A549 (cell line): ENCODE measurements around the gene RNF227. TPM values are rescaled to one million over a fixed set of nuclear protein-coding genes. Genes with fewer than 3 reads are reported as not detected.

Experiments
- ATAC-seq, 2 experiments: fragments of 200-7000 bp in 1 of 2; fragments of >200 bp in 1 of 2; cut with Nextera tagmentation in 1 of 2; cut with Tn5 transposase in 1 of 2; 3 replicates each; pipeline versions ENCODE4 v1.8.0 to v1.9.1; 2018 to 2020; ENCODE audit warnings: mild to moderate bottlenecking in 1 of 2, moderate library complexity in 1 of 2
- CTCF ChIA-PET: fragments of 300-600 bp; sonication (Branson Sonifier 250); formaldehyde crosslinking; extraction: SDS; loops from one replicate; lab custom pipeline; 2021; ENCODE audit warnings: antibody characterized with exemption, inconsistent platforms; lab: Yijun Ruan, JAX
- POLR2A ChIA-PET: fragments of 350-600 bp; formaldehyde crosslinking; extraction: SDS; loops from one replicate; lab custom pipeline; 2021; ENCODE audit warnings: antibody characterized with exemption, inconsistent platforms; lab: Yijun Ruan, JAX
- DNase-seq, 2 experiments: peaks; one replicate each; pipeline versions ENCODE4 v3.0.0 to v3.0.0-alpha.2; 2011 to 2016; ENCODE audit warnings: low read depth in 1 of 2, low spot score in 1 of 2
- FAIRE-seq: peaks from 2 replicates; lab custom pipeline; 2011; peaks lifted over from hg19 to GRCh38; lab: Jason Lieb, UNC
- H3K27ac ChIP-seq, 2 experiments: fragments of >200 bp; sonication (Bioruptor Twin); formaldehyde crosslinking; 3 replicates each; pipeline ENCODE4 v1.5.1; 2016 to 2017
- H3K4me1 ChIP-seq: fragments of >200 bp; sonication (Bioruptor Twin); formaldehyde crosslinking; 3 replicates; pipeline ENCODE4 v1.6.1; 2016
- H3K4me2 ChIP-seq: fragments of >200 bp; sonication (Bioruptor Twin); formaldehyde crosslinking; 3 replicates; pipeline ENCODE4 v1.6.1; 2016
- H3K4me3 ChIP-seq: fragments of >200 bp; sonication (Bioruptor Twin); formaldehyde crosslinking; 3 replicates; pipeline ENCODE4 v1.5.1; 2016
- H3K9me3 ChIP-seq: fragments of >200 bp; sonication (Bioruptor Twin); formaldehyde crosslinking; 3 replicates; pipeline ENCODE4 v1.6.1; 2016
- BHLHE40 ChIP-seq: IDR thresholded peaks from 2 replicates; pipeline ENCODE4 v1.6.1; 2012; ENCODE audit warnings: low read depth, low read length, inconsistent platforms
- CBX8 ChIP-seq: fragments of 200-600 bp; sonication (generic); IDR thresholded peaks from 2 replicates; pipeline ENCODE4 v1.6.1; 2016
- FOSL2 ChIP-seq, 2 experiments: fragments of 450-650 bp in 1 of 2; fragments of >200 bp in 1 of 2; sonication (Bioruptor Twin) in 1 of 2; formaldehyde crosslinking; IDR thresholded peaks; 2 replicates each; pipeline versions ENCODE4 v1.5.0 to v1.6.1; 2016 to 2020; ENCODE audit warnings: mild to moderate bottlenecking in 1 of 2, moderate library complexity in 1 of 2
- HOXA7 ChIP-seq: fragments of 250-450 bp; sonication (Bioruptor Pico); IDR thresholded peaks from 2 replicates; pipeline ENCODE4 v1.5.0; 2020; ENCODE audit warnings: mild to moderate bottlenecking, moderate library complexity
- KDM5A ChIP-seq: fragments of 200-600 bp; sonication (generic); IDR thresholded peaks from 2 replicates; pipeline ENCODE4 v1.6.1; 2016; ENCODE audit warnings: antibody characterized with exemption, mild to moderate bottlenecking
- MYC ChIP-seq: IDR thresholded peaks from 2 replicates; pipeline ENCODE4 v1.6.1; 2012; ENCODE audit warnings: mild to moderate bottlenecking, inconsistent platforms, low read length, improper control_type of control experiment, borderline replicate concordance
- POLR2AphosphoS2 ChIP-seq: conservative IDR thresholded peaks from 2 replicates; pipeline ENCODE4 v1.6.1; 2012; ENCODE audit warnings: low read length, improper control_type of control experiment, inconsistent platforms
- RAD21 ChIP-seq, 2 experiments: fragments of >200 bp in 1 of 2; sonication (Bioruptor Twin) in 1 of 2; formaldehyde crosslinking in 1 of 2; IDR thresholded peaks in 1 of 2; conservative IDR thresholded peaks in 1 of 2; 2 replicates in 1 of 2; 3 replicates in 1 of 2; pipeline ENCODE4 v1.6.1; 2012 to 2018; ENCODE audit warnings: inconsistent platforms in 1 of 2
- RCOR1 ChIP-seq: fragments of 150-350 bp; IDR thresholded peaks from 2 replicates; pipeline ENCODE4 v1.6.1; 2014; ENCODE audit warnings: antibody characterized with exemption, low read length, low read depth
- SMC3 ChIP-seq: fragments of >200 bp; sonication (Bioruptor Twin); formaldehyde crosslinking; IDR thresholded peaks from 3 replicates; pipeline ENCODE4 v1.6.1; 2018; ENCODE audit warnings: inconsistent platforms
- SREBF2 ChIP-seq: fragments of 450-650 bp; IDR thresholded peaks from 2 replicates; pipeline ENCODE4 v1.6.1; 2014; ENCODE audit warnings: mild to moderate bottlenecking, moderate library complexity
- TFCP2L1 ChIP-seq: fragments of 250-450 bp; sonication (Bioruptor Pico); IDR thresholded peaks from 2 replicates; pipeline ENCODE4 v1.5.0; 2021; ENCODE audit warnings: mild to moderate bottlenecking
- ZFP36 ChIP-seq: fragments of 450-650 bp; IDR thresholded peaks from 2 replicates; pipeline ENCODE4 v1.6.1; 2014; ENCODE audit warnings: borderline replicate concordance; ENCODE audit not compliant: partially characterized antibody
- WGBS: methylation state at CpG from one replicate; pipeline ENCODE4 v1.1.6; 2017; ENCODE audit errors: missing lambda C conversion rate; 5-methylcytosine and 5-hydroxymethylcytosine counted together
- polyA plus RNA-seq, 4 experiments: library from polyadenylated mRNA; depleted of rRNA in 3 of 4; stranded (reverse); fragments of >200 nt; fragmentation: RNase III in 1 of 4; extraction: RNeasy Plus Mini Kit Qiagen cat#74134 plus additional on column Dnase treatment in 1 of 4; gene quantifications; 2 replicates in 3 of 4; 3 replicates in 1 of 4; pipeline ENCODE4 v1.2.3, GENCODE V29; 2011 to 2017
- TF ChIP-seq, protein P1 (sequence below): fragments of 450-650 bp; IDR thresholded peaks from 2 replicates; pipeline ENCODE4 v1.6.1; 2014; ENCODE audit warnings: antibody characterized with exemption
- TF ChIP-seq, protein P2 (sequence below): fragments of >200 bp; sonication (Bioruptor Twin); formaldehyde crosslinking; IDR thresholded peaks from 3 replicates; pipeline ENCODE4 v1.5.1; 2016
- TF ChIP-seq, protein P3 (sequence below): fragments of 150-350 bp; IDR thresholded peaks from 2 replicates; pipeline ENCODE4 v1.6.1; 2014; ENCODE audit warnings: low read depth, mild to moderate bottlenecking, low read length
- TF ChIP-seq, protein P4 (sequence below): fragments of >200 bp; sonication (Bioruptor Twin); formaldehyde crosslinking; IDR thresholded peaks from 2 replicates; pipeline ENCODE4 v1.6.1; 2016
- TF ChIP-seq, protein P5 (sequence below): fragments of 200-600 bp; sonication (generic); IDR thresholded peaks from 2 replicates; pipeline ENCODE4 v1.6.1; 2016; ENCODE audit warnings: antibody characterized with exemption, mild to moderate bottlenecking, moderate library complexity

Gene RNF227
- polyA plus RNA-seq, 2 of the 4 experiments (the other 2 are of a cell fraction), result 2.1 to 4.1 TPM

DNA sequence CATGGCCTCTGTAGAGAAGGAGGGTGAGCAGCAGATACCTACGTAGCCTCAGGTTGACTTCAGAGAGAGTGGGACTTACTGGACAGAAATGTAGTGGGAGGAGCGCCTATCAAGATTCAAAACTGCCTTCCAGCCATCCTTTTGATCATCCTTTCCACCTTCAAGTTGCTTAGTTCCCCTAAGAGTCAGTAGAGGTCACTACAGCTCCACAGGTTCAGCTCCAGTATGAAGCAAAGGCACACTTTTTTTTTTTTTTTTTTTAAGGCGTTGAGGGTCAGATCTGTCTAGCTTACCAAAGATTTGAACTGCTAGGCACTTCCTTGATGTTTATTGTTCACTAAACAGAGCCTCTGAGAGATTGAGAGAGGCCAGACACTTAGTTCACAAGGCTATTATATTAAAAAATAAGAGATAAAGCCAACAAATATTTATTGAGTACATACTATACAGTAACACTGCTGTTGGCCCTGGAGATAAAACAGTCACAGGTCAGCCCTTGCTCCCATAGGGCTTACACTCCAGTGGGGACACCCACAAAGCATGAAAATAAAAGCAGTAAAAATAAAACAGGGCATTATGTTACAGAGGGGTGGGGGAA is 3.1 kb downstream of the RNF227 start (continued):
- no peak for TF ChIP-seq ZFP36
- TF ChIP-seq RAD21 (conservative IDR thresholded peaks at IDR 0.05 in 1 of 2, IDR thresholded peaks at IDR 0.05 in 1 of 2), result peak; percentile 93 to 95
- TF ChIP-seq RCOR1, result no peak
- TF ChIP-seq, protein P1, sequence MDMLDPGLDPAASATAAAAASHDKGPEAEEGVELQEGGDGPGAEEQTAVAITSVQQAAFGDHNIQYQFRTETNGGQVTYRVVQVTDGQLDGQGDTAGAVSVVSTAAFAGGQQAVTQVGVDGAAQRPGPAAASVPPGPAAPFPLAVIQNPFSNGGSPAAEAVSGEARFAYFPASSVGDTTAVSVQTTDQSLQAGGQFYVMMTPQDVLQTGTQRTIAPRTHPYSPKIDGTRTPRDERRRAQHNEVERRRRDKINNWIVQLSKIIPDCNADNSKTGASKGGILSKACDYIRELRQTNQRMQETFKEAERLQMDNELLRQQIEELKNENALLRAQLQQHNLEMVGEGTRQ, result no peak
- TF ChIP-seq CBX8, result no peak
- no peak for TF ChIP-seq MYC
- no peak for TF ChIP-seq KDM5A
- TF ChIP-seq, protein P2, sequence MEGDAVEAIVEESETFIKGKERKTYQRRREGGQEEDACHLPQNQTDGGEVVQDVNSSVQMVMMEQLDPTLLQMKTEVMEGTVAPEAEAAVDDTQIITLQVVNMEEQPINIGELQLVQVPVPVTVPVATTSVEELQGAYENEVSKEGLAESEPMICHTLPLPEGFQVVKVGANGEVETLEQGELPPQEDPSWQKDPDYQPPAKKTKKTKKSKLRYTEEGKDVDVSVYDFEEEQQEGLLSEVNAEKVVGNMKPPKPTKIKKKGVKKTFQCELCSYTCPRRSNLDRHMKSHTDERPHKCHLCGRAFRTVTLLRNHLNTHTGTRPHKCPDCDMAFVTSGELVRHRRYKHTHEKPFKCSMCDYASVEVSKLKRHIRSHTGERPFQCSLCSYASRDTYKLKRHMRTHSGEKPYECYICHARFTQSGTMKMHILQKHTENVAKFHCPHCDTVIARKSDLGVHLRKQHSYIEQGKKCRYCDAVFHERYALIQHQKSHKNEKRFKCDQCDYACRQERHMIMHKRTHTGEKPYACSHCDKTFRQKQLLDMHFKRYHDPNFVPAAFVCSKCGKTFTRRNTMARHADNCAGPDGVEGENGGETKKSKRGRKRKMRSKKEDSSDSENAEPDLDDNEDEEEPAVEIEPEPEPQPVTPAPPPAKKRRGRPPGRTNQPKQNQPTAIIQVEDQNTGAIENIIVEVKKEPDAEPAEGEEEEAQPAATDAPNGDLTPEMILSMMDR, result peak; percentile 95

DNA sequence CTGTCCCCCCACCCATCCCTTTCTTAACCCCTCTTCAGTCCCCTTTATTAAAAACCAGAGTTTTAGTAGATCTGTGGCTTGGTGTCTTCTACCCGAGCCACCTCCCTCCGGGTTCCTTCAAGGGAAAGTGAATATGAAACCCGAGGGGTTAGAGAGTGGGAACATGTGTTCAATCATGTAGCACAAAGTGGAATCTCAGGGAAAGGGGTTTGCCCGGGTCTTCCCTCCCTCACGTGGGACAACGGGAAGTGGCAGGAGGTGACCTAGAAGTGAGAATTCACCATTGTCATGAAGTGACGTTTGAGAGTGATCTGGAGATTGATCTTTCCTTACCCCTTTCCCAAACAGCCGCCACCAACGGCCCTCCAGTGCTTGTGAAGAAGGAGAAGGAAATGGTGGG is 5.0 kb downstream of the RNF227 start:
- CTCF ChIA-PET, result interaction anchor here (1.3 to 14.8 kb wide), 11 partner anchors 12 to 167 kb away, joined by 4 to 372 read pairs (median 77); partner anchors contain the start of genes CHD3, CNTROB, KCNAB3 and TRAPPC1
- H3K4me2 ChIP-seq, result no peak overlapping the region
- H3K27ac ChIP-seq, result no peak overlapping the region
- 84% methylated on average over 9 of the region's 9 CpGs for WGBS
- TF ChIP-seq HOXA7 (CRISPR knock-in tag), result no peak
- TF ChIP-seq CBX8, result no peak
- no peak for TF ChIP-seq SMC3
- TF ChIP-seq POLR2AphosphoS2, result no peak
- TF ChIP-seq FOSL2 (IDR thresholded peaks at IDR 0.05), result no peak
- no peak for TF ChIP-seq FOSL2 (CRISPR knock-in tag; IDR thresholded peaks at IDR 0.05)
- TF ChIP-seq SREBF2, result no peak
- TF ChIP-seq BHLHE40, result no peak
- TF ChIP-seq, protein P3, sequence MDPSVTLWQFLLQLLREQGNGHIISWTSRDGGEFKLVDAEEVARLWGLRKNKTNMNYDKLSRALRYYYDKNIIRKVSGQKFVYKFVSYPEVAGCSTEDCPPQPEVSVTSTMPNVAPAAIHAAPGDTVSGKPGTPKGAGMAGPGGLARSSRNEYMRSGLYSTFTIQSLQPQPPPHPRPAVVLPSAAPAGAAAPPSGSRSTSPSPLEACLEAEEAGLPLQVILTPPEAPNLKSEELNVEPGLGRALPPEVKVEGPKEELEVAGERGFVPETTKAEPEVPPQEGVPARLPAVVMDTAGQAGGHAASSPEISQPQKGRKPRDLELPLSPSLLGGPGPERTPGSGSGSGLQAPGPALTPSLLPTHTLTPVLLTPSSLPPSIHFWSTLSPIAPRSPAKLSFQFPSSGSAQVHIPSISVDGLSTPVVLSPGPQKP, result no peak
- TF ChIP-seq, protein P4, sequence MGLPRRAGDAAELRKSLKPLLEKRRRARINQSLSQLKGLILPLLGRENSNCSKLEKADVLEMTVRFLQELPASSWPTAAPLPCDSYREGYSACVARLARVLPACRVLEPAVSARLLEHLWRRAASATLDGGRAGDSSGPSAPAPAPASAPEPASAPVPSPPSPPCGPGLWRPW, result no peak
- TF ChIP-seq, protein P5, sequence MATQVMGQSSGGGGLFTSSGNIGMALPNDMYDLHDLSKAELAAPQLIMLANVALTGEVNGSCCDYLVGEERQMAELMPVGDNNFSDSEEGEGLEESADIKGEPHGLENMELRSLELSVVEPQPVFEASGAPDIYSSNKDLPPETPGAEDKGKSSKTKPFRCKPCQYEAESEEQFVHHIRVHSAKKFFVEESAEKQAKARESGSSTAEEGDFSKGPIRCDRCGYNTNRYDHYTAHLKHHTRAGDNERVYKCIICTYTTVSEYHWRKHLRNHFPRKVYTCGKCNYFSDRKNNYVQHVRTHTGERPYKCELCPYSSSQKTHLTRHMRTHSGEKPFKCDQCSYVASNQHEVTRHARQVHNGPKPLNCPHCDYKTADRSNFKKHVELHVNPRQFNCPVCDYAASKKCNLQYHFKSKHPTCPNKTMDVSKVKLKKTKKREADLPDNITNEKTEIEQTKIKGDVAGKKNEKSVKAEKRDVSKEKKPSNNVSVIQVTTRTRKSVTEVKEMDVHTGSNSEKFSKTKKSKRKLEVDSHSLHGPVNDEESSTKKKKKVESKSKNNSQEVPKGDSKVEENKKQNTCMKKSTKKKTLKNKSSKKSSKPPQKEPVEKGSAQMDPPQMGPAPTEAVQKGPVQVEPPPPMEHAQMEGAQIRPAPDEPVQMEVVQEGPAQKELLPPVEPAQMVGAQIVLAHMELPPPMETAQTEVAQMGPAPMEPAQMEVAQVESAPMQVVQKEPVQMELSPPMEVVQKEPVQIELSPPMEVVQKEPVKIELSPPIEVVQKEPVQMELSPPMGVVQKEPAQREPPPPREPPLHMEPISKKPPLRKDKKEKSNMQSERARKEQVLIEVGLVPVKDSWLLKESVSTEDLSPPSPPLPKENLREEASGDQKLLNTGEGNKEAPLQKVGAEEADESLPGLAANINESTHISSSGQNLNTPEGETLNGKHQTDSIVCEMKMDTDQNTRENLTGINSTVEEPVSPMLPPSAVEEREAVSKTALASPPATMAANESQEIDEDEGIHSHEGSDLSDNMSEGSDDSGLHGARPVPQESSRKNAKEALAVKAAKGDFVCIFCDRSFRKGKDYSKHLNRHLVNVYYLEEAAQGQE, result no peak
- TF ChIP-seq TFCP2L1 (CRISPR knock-in tag), result no peak
- DNase-seq (no peak), FAIRE-seq (no peak), ATAC-seq (no peak)
- H3K4me1 ChIP-seq, result peaks cover 9% of the 10 kb centered on the region
- no peaks in the 10 kb centered on the region for H3K9me3 ChIP-seq
- POLR2A ChIA-PET, result no interaction called here
- H3K4me3 ChIP-seq, result no peak overlapping the region
